Tibial nerve (tissue), 4 donors: ENCODE results near the gene TEAD2. TPM values are rescaled to one million over a fixed set of nuclear protein-coding genes. Genes with fewer than 3 reads are reported as not detected.

Source experiments
- DNase-seq, 2 donors: peaks; one replicate each; pipeline ENCODE4 v3.0.0-alpha.2; 2019; ENCODE audit warnings: low spot score in 2 of 2
- H3K27ac ChIP-seq, 4 donors: fragments of 200-600 bp; sonication (generic) in 3 of 4; one replicate each; pipeline ENCODE4 v1.5.1; 2017 to 2019; ENCODE audit warnings: mild to moderate bottlenecking in 1 of 4
- H3K27me3 ChIP-seq, 2 donors: fragments of 200-600 bp; sonication (generic) in 1 of 2; one replicate each; pipeline versions ENCODE4 v1.5.1 to v1.6.0; 2017 to 2019
- H3K36me3 ChIP-seq, 3 donors: fragments of 200-600 bp; sonication (generic); one replicate each; pipeline ENCODE4 v1.5.1; 2018 to 2019
- H3K4me1 ChIP-seq, 4 donors: fragments of 200-600 bp; sonication (generic) in 3 of 4; one replicate each; pipeline ENCODE4 v1.5.1; 2017 to 2019
- H3K4me3 ChIP-seq, 4 donors: fragments of 200-600 bp; sonication (generic) in 3 of 4; one replicate each; pipeline ENCODE4 v1.5.1; 2017 to 2019; ENCODE audit warnings: mild to moderate bottlenecking in 1 of 4, moderate library complexity in 1 of 4
- H3K9me3 ChIP-seq, 4 donors: fragments of 200-600 bp; sonication (generic) in 3 of 4; one replicate each; pipeline ENCODE4 v1.5.1; 2017 to 2019
- CTCF ChIP-seq, 5 experiments: fragments of 200-600 bp in 3 of 5; fragments of 450-650 bp in 2 of 5; sonication (generic) in 3 of 5; IDR thresholded peaks; one replicate each; pipeline ENCODE4 v1.5.1; 2016 to 2019; ENCODE audit warnings: antibody characterized with exemption in 5 of 5, mild to moderate bottlenecking in 3 of 5, moderate library complexity in 2 of 5
- EP300 ChIP-seq, 2 donors: sonication (generic); formaldehyde crosslinking; IDR thresholded peaks; one replicate each; pipeline ENCODE4 v1.6.1; 2017; ENCODE audit warnings: antibody characterized with exemption in 2 of 2, mild to moderate bottlenecking in 1 of 2
- POLR2A ChIP-seq, 2 donors: fragments of 450-650 bp; IDR thresholded peaks; one replicate each; pipeline ENCODE4 v1.6.1; 2017; ENCODE audit warnings: antibody characterized with exemption in 2 of 2, mild to moderate bottlenecking in 2 of 2, moderate library complexity in 2 of 2
- WGBS, 2 donors: methylation state at CpG; one replicate each; pipeline ENCODE4 v1.1.5; 2018; 5-methylcytosine and 5-hydroxymethylcytosine counted together
- total RNA-seq, 4 donors: library from RNA; depleted of rRNA; stranded (reverse); fragments of >200 nt; gene quantifications; one replicate each; pipeline ENCODE4 v1.1.0, GENCODE V29; 2016

TEAD2 gene
- total RNA-seq = 10 to 100 TPM; 17.8 to 39.0 (median 21.4) TPM

GRCh38 chr19:49362048-49362928 lies at the start of gene TEAD2:
Gene TEAD2, minus strand, starts transcription at chr19:49362416. Its CDS starts 2,341 bp downstream, at chr19:49360075.
- Histone ChIP-seq H3K36me3 (peaks cover 0 to 28% (median 0%) of the 10 kb centered on the region in 3 donors), H3K27me3 (peaks cover 0 to 4% of the 10 kb centered on the region in 2 donors), H3K4me3 (peak within 1 kb of the TSS; percentile 53 to 89 (median 84)), H3K9me3 (no peaks in the 10 kb centered on the region), H3K4me1 (peaks cover 0 to 34% (median 8%) of the 10 kb centered on the region in 4 donors), H3K27ac (peak within 1 kb of the TSS; percentile 88 to 97 (median 92))
- DNase-seq = peak; percentile 68 to 69
- TF ChIP-seq EP300 (IDR thresholded peaks at IDR 0.05) (peak in 1 of 2 donors; percentile 51), CTCF (IDR thresholded peaks at IDR 0.05) (peak in 1 of 5 experiments; percentile 6), POLR2A (IDR thresholded peaks at IDR 0.05) (peak in 1 of 2 donors; percentile 39)
- 0 to 1% methylated on average over 52 of the region's 52 CpGs for WGBS, 2 donors

DNA sequence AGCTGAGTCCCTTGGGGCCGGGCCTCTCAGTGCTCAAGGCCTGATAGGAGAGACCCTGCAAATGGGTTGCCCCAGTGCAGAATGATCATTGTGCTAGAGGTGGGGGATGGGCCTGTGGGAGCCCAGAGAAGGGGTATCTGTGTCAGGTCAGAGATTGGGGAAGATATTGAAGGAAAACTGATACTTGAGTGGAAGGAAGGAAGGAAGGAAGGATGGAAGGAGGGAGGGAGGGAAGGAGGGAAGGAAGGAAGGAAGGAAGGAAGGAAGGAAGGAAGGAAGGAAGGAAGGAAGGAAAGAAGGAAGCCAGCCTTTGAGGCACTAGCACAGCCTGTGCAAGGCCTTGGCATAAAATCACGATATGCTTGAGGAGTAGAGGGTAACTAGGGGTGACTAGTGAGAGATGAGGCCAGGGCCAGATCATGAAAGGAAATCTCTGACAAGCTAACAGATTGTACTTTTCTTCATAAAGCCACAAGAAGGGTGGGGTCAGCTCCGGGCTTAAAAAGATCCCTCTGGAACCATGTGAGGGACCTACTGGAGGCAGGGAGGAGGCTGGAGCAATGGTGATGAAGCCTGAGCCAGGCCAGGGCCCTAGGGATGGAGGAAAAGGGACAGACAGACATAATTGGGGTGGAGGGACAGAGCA lies 49.6 kb upstream of the TEAD2 start:
- H3K36me3 ChIP-seq = no peaks in the 10 kb centered on the region
- TF ChIP-seq POLR2A (IDR thresholded peaks at IDR 0.05) (no peak), EP300 (IDR thresholded peaks at IDR 0.05) (no peak), CTCF (IDR thresholded peaks at IDR 0.05) (no peak)
- H3K27me3 ChIP-seq = peaks cover 0 to 44% of the 10 kb centered on the region in 2 donors
- no peak overlapping the region for H3K27ac ChIP-seq
- H3K4me3 ChIP-seq = no peak overlapping the region
- H3K9me3 ChIP-seq = no peaks in the 10 kb centered on the region
- peaks cover 0 to 12% (median 0%) of the 10 kb centered on the region in 4 donors for H3K4me1 ChIP-seq
- 72 to 74% methylated on average over 3 of the region's 3 CpGs for WGBS, 2 donors
- DNase-seq = no peak

DNA sequence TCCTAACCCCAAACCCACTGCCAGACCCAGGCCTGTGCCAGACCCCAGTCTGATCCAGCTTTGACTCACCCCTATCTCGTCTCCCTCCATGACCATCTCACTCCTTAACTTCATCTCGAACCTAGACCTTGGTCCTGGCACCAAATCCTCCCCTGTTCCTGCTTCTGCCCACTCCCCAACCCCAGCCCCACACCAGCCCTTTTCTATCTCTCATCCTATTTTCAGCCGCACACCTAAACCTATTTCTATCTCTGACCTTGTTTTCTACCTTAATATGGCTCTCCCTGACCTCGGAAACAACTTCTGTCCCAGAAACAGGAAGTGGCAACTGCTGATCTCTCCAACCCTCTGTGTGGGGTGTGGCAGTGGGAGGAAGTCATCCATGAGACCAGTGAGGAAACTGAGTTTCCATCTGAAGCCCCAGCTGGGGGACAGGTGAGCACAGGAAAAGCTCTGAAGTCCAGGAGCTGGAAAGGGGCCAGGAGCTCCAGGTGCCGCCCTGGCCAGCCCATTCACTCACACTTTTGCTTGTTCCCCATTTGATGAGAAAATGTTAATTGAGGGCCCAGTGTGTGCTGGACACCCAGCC lies 47.3 kb upstream of the TEAD2 start:
- Histone ChIP-seq H3K4me1 (peaks cover 0 to 12% (median 0%) of the 10 kb centered on the region in 4 donors), H3K4me3 (no peak overlapping the region), H3K36me3 (no peaks in the 10 kb centered on the region), H3K27ac (peak overlapping the region in 1 of 4 donors; percentile 19), H3K9me3 (no peaks in the 10 kb centered on the region), H3K27me3 (peaks cover 0 to 22% of the 10 kb centered on the region in 2 donors)
- TF ChIP-seq EP300 (IDR thresholded peaks at IDR 0.05) = no peak
- TF ChIP-seq CTCF (IDR thresholded peaks at IDR 0.05) = no peak
- TF ChIP-seq POLR2A (IDR thresholded peaks at IDR 0.05) = no peak
- DNase-seq = no peak
- 78 to 82% methylated on average over 5 of the region's 5 CpGs for WGBS, 2 donors

- peaks cover 0 to 12% (median 0%) of the 10 kb centered on the region in 4 donors for H3K4me1 ChIP-seq
- 69 to 76% methylated on average over 7 to 8 of the region's 8 CpGs for WGBS, 2 donors
- TF ChIP-seq CTCF (IDR thresholded peaks at IDR 0.05) (no peak), POLR2A (IDR thresholded peaks at IDR 0.05) (no peak), EP300 (IDR thresholded peaks at IDR 0.05) (no peak)
Observed at GRCh38 chr19:49408816-49409440, 46.7 kb upstream of the TEAD2 start.

More at GRCh38 chr19:49408816-49409440, 46.7 kb upstream of the TEAD2 start:
- Histone ChIP-seq H3K27me3 (peaks cover 0 to 16% of the 10 kb centered on the region in 2 donors), H3K4me3 (no peak overlapping the region), H3K36me3 (no peaks in the 10 kb centered on the region), H3K9me3 (no peaks in the 10 kb centered on the region), H3K27ac (peak overlapping the region in 1 of 4 donors; percentile 19)
- DNase-seq = no peak
